Right atrium auricular region (tissue), 2 donors: ENCODE data around the gene VPS37B. TPM values are rescaled to one million over a fixed set of nuclear protein-coding genes. Genes with fewer than 3 reads are reported as not detected.
"Not testable (repeated sequence)": the region's sequence is repeated elsewhere in the genome, so short reads cannot be mapped to it uniquely, and the experiment has no call there.

Source experiments
- DNase-seq: peaks from one replicate; pipeline ENCODE4 v3.0.0-alpha.2; 2019; ENCODE audit warnings: low spot score
- H3K27ac ChIP-seq, 2 donors: fragments of 200-600 bp; sonication (generic); 1 replicate in 1 of 2; 2 replicates in 1 of 2; pipeline ENCODE4 v1.5.1; 2016 to 2019
- H3K27me3 ChIP-seq, 2 donors: fragments of 200-600 bp; sonication (generic); one replicate each; pipeline versions ENCODE4 v1.5.1 to v1.6.0; 2017 to 2019
- H3K36me3 ChIP-seq: fragments of 200-600 bp; sonication (generic); one replicate; pipeline ENCODE4 v1.5.1; 2016
- H3K4me1 ChIP-seq, 2 donors: fragments of 200-600 bp; sonication (generic); one replicate each; pipeline versions ENCODE4 v1.5.1 to v1.6.0; 2017 to 2019
- H3K4me3 ChIP-seq, 2 donors: fragments of 200-600 bp; sonication (generic); 1 replicate in 1 of 2; 2 replicates in 1 of 2; pipeline ENCODE4 v1.5.1; 2017 to 2019; ENCODE audit warnings: mild to moderate bottlenecking in 1 of 2, moderate library complexity in 1 of 2
- H3K9me3 ChIP-seq, 2 donors: fragments of 200-600 bp; sonication (generic); one replicate each; pipeline ENCODE4 v1.5.1; 2019
- CTCF ChIP-seq, 2 donors: fragments of 200-600 bp; sonication (generic); IDR thresholded peaks; one replicate each; pipeline ENCODE4 v1.5.1; 2019; ENCODE audit warnings: antibody characterized with exemption in 2 of 2
- total RNA-seq, 2 donors: library from RNA; depleted of rRNA; stranded (reverse); fragments of >200 nt; gene quantifications; one replicate each; pipeline ENCODE4 v1.1.0, GENCODE V29; 2016

VPS37B gene
- total RNA-seq, 2 donors from 2014 or later, result 28.5 to 41.1 TPM

GRCh38 chr12:122893208-122894153 is 2.4 kb downstream of the VPS37B start:
- no peak for TF ChIP-seq CTCF (IDR thresholded peaks at IDR 0.05)
- peaks cover 0 to 67% of the 10 kb centered on the region in 2 donors for H3K4me1 ChIP-seq
- H3K27me3 ChIP-seq, result no peaks in the 10 kb centered on the region
- H3K36me3 ChIP-seq, result no peaks in the 10 kb centered on the region
- no peak for DNase-seq
- peak overlapping the region in 1 of 2 donors; percentile 95 for H3K4me3 ChIP-seq
- peak overlapping the region; percentile 89 to 96 for H3K27ac ChIP-seq
- peaks cover 0 to 4% of the 10 kb centered on the region in 2 donors for H3K9me3 ChIP-seq

GRCh38 chr12:122892724-122893123 is 3.2 kb downstream of the VPS37B start:
- peaks cover 0 to 75% of the 10 kb centered on the region in 2 donors for H3K4me1 ChIP-seq
- not testable (repeated sequence) for H3K36me3 ChIP-seq, DNase-seq, H3K4me3 ChIP-seq, H3K27me3 ChIP-seq, H3K9me3 ChIP-seq
- peak overlapping the region; percentile 89 to 96 for H3K27ac ChIP-seq

GRCh38 chr12:122891661-122892525 is 4.0 kb downstream of the VPS37B start:
- Histone ChIP-seq H3K9me3 (peaks cover 0 to 4% of the 10 kb centered on the region in 2 donors), H3K27me3 (no peaks in the 10 kb centered on the region), H3K4me1 (peaks cover 0 to 83% of the 10 kb centered on the region in 2 donors), H3K4me3 (peak overlapping the region in 1 of 2 donors; percentile 24), H3K36me3 (no peaks in the 10 kb centered on the region), H3K27ac (peak overlapping the region; percentile 89 to 96)
- no peak for DNase-seq
- no peak for TF ChIP-seq CTCF (IDR thresholded peaks at IDR 0.05)

- Histone ChIP-seq H3K4me3 (no peak overlapping the region), H3K27ac (peak overlapping the region; percentile 89 to 96), H3K9me3 (no peaks in the 10 kb centered on the region), H3K27me3 (no peaks in the 10 kb centered on the region), H3K36me3 (no peaks in the 10 kb centered on the region), H3K4me1 (peaks cover 0 to 92% of the 10 kb centered on the region in 2 donors)
- TF ChIP-seq CTCF (IDR thresholded peaks at IDR 0.05), result no peak
- DNase-seq, result no peak
Observed at GRCh38 chr12:122889761-122890520, 6.0 kb downstream of the VPS37B start.

GRCh38 chr12:122888232-122888752 is 7.6 kb downstream of the VPS37B start:
- no peaks in the 10 kb centered on the region for H3K9me3 ChIP-seq
- H3K36me3 ChIP-seq, result no peaks in the 10 kb centered on the region
- H3K27me3 ChIP-seq, result no peaks in the 10 kb centered on the region
- DNase-seq, result peak; percentile 69
- no peak for TF ChIP-seq CTCF (IDR thresholded peaks at IDR 0.05)
- H3K27ac ChIP-seq, result peak overlapping the region; percentile 89 to 96
- peaks cover 0 to 92% of the 10 kb centered on the region in 2 donors for H3K4me1 ChIP-seq
- peak overlapping the region in 1 of 2 donors; percentile 20 for H3K4me3 ChIP-seq
